IMR-90 (cell line): ENCODE measurements around the gene SCAMP2. TPM values are rescaled to one million over a fixed set of nuclear protein-coding genes. Genes with fewer than 3 reads are reported as not detected.
A peak's percentile ranks its signal among the peaks of the same experiment; 100 is the strongest.

Source experiments
- ATAC-seq: fragments of 200-7000 bp; cut with Tn5 transposase; 2 replicates; pipeline ENCODE4 v1.9.1; 2020; ENCODE audit warnings: low read depth, mild to moderate bottlenecking, moderate library complexity
- BruUV-seq: library from RNA; stranded (reverse); fragments of 400-500 nt; replicated peaks from 2 replicates; lab custom pipeline; 2021; lab: Mats Ljungman, UMichigan
- CTCF ChIA-PET: fragments of 300-600 bp; formaldehyde crosslinking; extraction: SDS; loops from one replicate; lab custom pipeline; 2021; ENCODE audit warnings: antibody characterized with exemption; lab: Yijun Ruan, JAX
- POLR2A ChIA-PET: fragments of 300-600 bp; sonication (Branson Sonifier 250); formaldehyde crosslinking; loops from one replicate; lab custom pipeline; 2022; ENCODE audit warnings: antibody characterized with exemption; ENCODE audit not compliant: unreplicated experiment; lab: Charles Lee
- DNase-seq: peaks from one replicate; pipeline ENCODE4 v3.0.0; 2013
- H2AFZ ChIP-seq: replicated peaks from 2 replicates; pipeline ENCODE3; 2013; ENCODE audit warnings: low read length, mild to moderate bottlenecking; ENCODE audit not compliant: poor library complexity
- H2AK5ac ChIP-seq: 2 replicates; pipeline ENCODE4 v1.6.1; 2013; ENCODE audit warnings: low read depth, low read length, inconsistent platforms
- H2AK9ac ChIP-seq: replicated peaks from 2 replicates; pipeline ENCODE3; 2013; ENCODE audit warnings: mild to moderate bottlenecking, low read depth, low read length, moderate library complexity; ENCODE audit not compliant: poor library complexity
- H2BK120ac ChIP-seq: 2 replicates; pipeline ENCODE4 v1.6.1; 2013; ENCODE audit warnings: low read depth, low read length, inconsistent platforms
- H2BK15ac ChIP-seq: 3 replicates; pipeline ENCODE4 v1.6.1; 2013; ENCODE audit warnings: low read depth, low read length, inconsistent platforms
- H2BK20ac ChIP-seq: 2 replicates; pipeline ENCODE4 v1.6.1; 2013; ENCODE audit warnings: low read depth, mild to moderate bottlenecking, inconsistent platforms, low read length, moderate library complexity
- H2BK5ac ChIP-seq: 2 replicates; pipeline ENCODE4 v1.6.1; 2013; ENCODE audit warnings: mild to moderate bottlenecking, low read depth, low read length, inconsistent platforms; ENCODE audit not compliant: poor library complexity, severe bottlenecking
- H3K14ac ChIP-seq: replicated peaks from 2 replicates; pipeline ENCODE4 v1.6.1; 2013; ENCODE audit warnings: low read depth, low read length, inconsistent platforms
- H3K18ac ChIP-seq: 2 replicates; pipeline ENCODE4 v1.6.1; 2013; ENCODE audit warnings: low read depth, low read length, control low read depth
- H3K23ac ChIP-seq: 2 replicates; pipeline ENCODE4 v1.6.1; 2013; ENCODE audit warnings: low read depth, low read length, inconsistent platforms
- H3K27ac ChIP-seq: 2 replicates; pipeline ENCODE4 v1.5.1; 2013; ENCODE audit warnings: mild to moderate bottlenecking, control low read depth, low read length; ENCODE audit not compliant: insufficient read depth
- H3K27me3 ChIP-seq: 2 replicates; pipeline ENCODE4 v1.6.1; 2013; ENCODE audit warnings: low read length; ENCODE audit not compliant: control insufficient read depth, insufficient read depth
- H3K36me3 ChIP-seq: 2 replicates; pipeline ENCODE4 v1.6.1; 2013; ENCODE audit warnings: low read length, mixed read lengths; ENCODE audit not compliant: control insufficient read depth, insufficient read depth
- H3K4ac ChIP-seq: 2 replicates; pipeline ENCODE4 v1.6.1; 2013; ENCODE audit warnings: low read depth, low read length, inconsistent platforms
- H3K4me1 ChIP-seq: 2 replicates; pipeline ENCODE4 v1.6.1; 2013; ENCODE audit warnings: low read length, mixed read lengths; ENCODE audit not compliant: control insufficient read depth, insufficient read depth
- H3K4me2 ChIP-seq: 2 replicates; pipeline ENCODE4 v1.6.1; 2013; ENCODE audit warnings: low read depth, mild to moderate bottlenecking, control low read depth, low read length, moderate library complexity
- H3K4me3 ChIP-seq: 2 replicates; pipeline ENCODE4 v1.5.1; 2013; ENCODE audit warnings: low read depth, mild to moderate bottlenecking, control low read depth, low read length, moderate library complexity; ENCODE audit not compliant: insufficient read depth
- H3K56ac ChIP-seq: 2 replicates; pipeline ENCODE4 v1.6.1; 2013; ENCODE audit warnings: low read length, inconsistent platforms; ENCODE audit not compliant: insufficient read depth; ENCODE audit errors: extremely low read depth
- H3K79me1 ChIP-seq, 2 experiments: 2 replicates each; pipeline ENCODE4 v1.6.1; 2013; ENCODE audit warnings: low read length in 2 of 2, inconsistent platforms in 1 of 2, low read depth in 1 of 2
- H3K9ac ChIP-seq: 2 replicates; pipeline ENCODE4 v1.6.1; 2013; ENCODE audit warnings: low read depth, low read length, control low read depth
- H3K9me1 ChIP-seq: 2 replicates; pipeline ENCODE4 v1.6.1; 2013; ENCODE audit warnings: low read length, inconsistent platforms; ENCODE audit not compliant: insufficient read depth
- H3K9me3 ChIP-seq: 2 replicates; pipeline ENCODE4 v1.6.1; 2013; ENCODE audit warnings: low read length; ENCODE audit not compliant: control insufficient read depth, insufficient read depth
- H4K20me1 ChIP-seq: 2 replicates; pipeline ENCODE4 v1.6.1; 2013; ENCODE audit warnings: low read length, inconsistent platforms; ENCODE audit not compliant: insufficient read depth
- H4K5ac ChIP-seq: 2 replicates; pipeline ENCODE4 v1.6.1; 2013; ENCODE audit warnings: mild to moderate bottlenecking, low read depth, low read length, control low read depth
- H4K8ac ChIP-seq, 2 experiments: 2 replicates each; pipeline ENCODE4 v1.6.1; 2013; ENCODE audit warnings: low read depth in 2 of 2, low read length in 2 of 2, control low read depth in 1 of 2, inconsistent platforms in 1 of 2
- H4K91ac ChIP-seq: 2 replicates; pipeline ENCODE4 v1.6.1; 2013; ENCODE audit warnings: low read depth, low read length, inconsistent platforms; ENCODE audit not compliant: insufficient read depth
- BHLHE40 ChIP-seq: fragments of 150-350 bp; IDR thresholded peaks from 2 replicates; pipeline ENCODE4 v1.6.1; 2016; ENCODE audit warnings: mild to moderate bottlenecking, low read depth, low read length
- MAZ ChIP-seq: IDR thresholded peaks from 2 replicates; pipeline ENCODE4 v1.6.1; 2012; ENCODE audit warnings: low read depth, mild to moderate bottlenecking, low read length, improper control_type of control experiment, moderate library complexity, borderline replicate concordance
- SMC3 ChIP-seq: fragments of 150-350 bp; IDR thresholded peaks from 2 replicates; pipeline ENCODE4 v1.6.1; 2016; ENCODE audit warnings: low read depth, mild to moderate bottlenecking, antibody characterized with exemption, low read length, moderate library complexity
- WGBS, 2 experiments: methylation state at CpG; one replicate each; pipeline versions ENCODE4 v1.1.5 to v1.1.7; 2013; ENCODE audit warnings: missing lambda C conversion rate in 2 of 2; ENCODE audit not compliant: insufficient read length in 1 of 2; ENCODE audit errors: extremely low coverage in 2 of 2; 5-methylcytosine and 5-hydroxymethylcytosine counted together
- dilution Hi-C: fragments of 300-500 bp; cut with HindIII; formaldehyde crosslinking; loops from one replicate; pipeline ENCODE4 v1.14.3; 2018; ENCODE audit warnings: low sequenced_read_pairs; ENCODE audit not compliant: unreplicated experiment
- in situ Hi-C: fragments of 300-500 bp; cut with MboI; formaldehyde crosslinking; loops from 3 replicates; pipeline ENCODE4 v1.14.3; 2019; ENCODE audit warnings: low sequenced_read_pairs, inconsistent platforms, mixed read lengths
- intact Hi-C: fragments of 100-400 bp; cut with micrococcal nuclease; formaldehyde crosslinking; loops from 2 replicates; pipeline ENCODE4 v1.10.0; 2022
- polyA plus RNA-seq, 3 experiments: library from polyadenylated mRNA; depleted of rRNA; stranded (reverse); fragments of >200 nt; gene quantifications; 2 replicates each; pipeline ENCODE4 v1.2.3, GENCODE V29; 2012; ENCODE audit warnings: low replicate concordance in 1 of 3
- total RNA-seq: library from RNA; depleted of rRNA; stranded (reverse); fragments of >200 nt; gene quantifications from 2 replicates; pipeline ENCODE4 v1.2.3, GENCODE V29; 2012

SCAMP2 gene
- total and polyA plus RNA-seq, 2 of the 4 experiments (the other 2 are of a cell fraction), result 25.8 to 111 TPM

GRCh38 chr15:74863239-74864056 lies 9.7 kb downstream of the SCAMP2 start:
- intact Hi-C loops (no loop called here), in situ Hi-C loops (no loop called here), dilution Hi-C loops (no loop called here)
- no peak overlapping the region for H3K4me2 ChIP-seq
- H3K27me3 ChIP-seq, result no peaks in the 10 kb centered on the region
- no peak overlapping the region for H4K8ac ChIP-seq
- no peak overlapping the region for H3K56ac ChIP-seq
- no peak overlapping the region for H3K18ac ChIP-seq
- H4K5ac ChIP-seq, result no peak overlapping the region
- H3K23ac ChIP-seq, result peak overlapping the region; percentile 39; the same call in 1 of the 2 replicates
- no peak overlapping the region for H3K4me3 ChIP-seq
- ATAC-seq (peak; percentile 55), DNase-seq (peak; percentile 31)
- no TSS peak for BruUV-seq
- no peak overlapping the region for H4K91ac ChIP-seq
- no peak overlapping the region for H3K27ac ChIP-seq
- ChIA-PET CTCF (no interaction called here), POLR2A (no interaction called here)
- no peak overlapping the region for H3K4ac ChIP-seq
- no peak overlapping the region for H2BK120ac ChIP-seq
- peaks cover 28% of the 10 kb centered on the region for H3K9me1 ChIP-seq
- H2BK20ac ChIP-seq, result no peak overlapping the region
- H2AK9ac ChIP-seq, result no peak overlapping the region
- no peak overlapping the region for H3K14ac ChIP-seq
- H3K9me3 ChIP-seq, result no peaks in the 10 kb centered on the region
- no peak overlapping the region for H2BK15ac ChIP-seq
- peaks cover 7% of the 10 kb centered on the region for H3K4me1 ChIP-seq
- H3K79me1 ChIP-seq, result peaks cover 12 to 75% of the 10 kb centered on the region in 2 experiments
- H2AK5ac ChIP-seq, result no peak overlapping the region
- H2AFZ ChIP-seq, result no peak overlapping the region
- H2BK5ac ChIP-seq, result no peak overlapping the region
- peaks cover under 1% of the 10 kb centered on the region for H3K36me3 ChIP-seq
- peaks cover 72% of the 10 kb centered on the region for H4K20me1 ChIP-seq
- no peak for TF ChIP-seq SMC3
- no peak for TF ChIP-seq MAZ
- TF ChIP-seq BHLHE40, result peak; percentile 57
- peak overlapping the region; percentile 29; the same call in 1 of the 2 replicates for H3K9ac ChIP-seq
- 92% methylated on average over 5 of the region's 11 CpGs; no CpG with 5 or more reads in 1 of the 2 experiments for WGBS, 2 experiments
